HCT116 (cell line): ENCODE data around the gene GFI1B.

Source experiments
- CTCF ChIP-seq, 3 experiments: fragments of 200-600 bp in 1 of 3; sonication (generic) in 1 of 3; IDR thresholded peaks in 2 of 3; conservative IDR thresholded peaks in 1 of 3; 2 replicates each; pipeline ENCODE4 v1.5.1; 2012 to 2017; ENCODE audit warnings: low read depth in 2 of 3, low read length in 2 of 3, antibody characterized with exemption in 1 of 3, borderline replicate concordance in 1 of 3, control low read depth in 1 of 3, mild to moderate bottlenecking in 1 of 3, mixed read lengths in 1 of 3, mixed run types in 1 of 3, moderate library complexity in 1 of 3; ENCODE audit not compliant: insufficient read depth in 1 of 3
- EGR1 ChIP-seq: IDR thresholded peaks from 2 replicates; pipeline ENCODE4 v1.6.1; 2012; ENCODE audit warnings: low read depth

DNA sequence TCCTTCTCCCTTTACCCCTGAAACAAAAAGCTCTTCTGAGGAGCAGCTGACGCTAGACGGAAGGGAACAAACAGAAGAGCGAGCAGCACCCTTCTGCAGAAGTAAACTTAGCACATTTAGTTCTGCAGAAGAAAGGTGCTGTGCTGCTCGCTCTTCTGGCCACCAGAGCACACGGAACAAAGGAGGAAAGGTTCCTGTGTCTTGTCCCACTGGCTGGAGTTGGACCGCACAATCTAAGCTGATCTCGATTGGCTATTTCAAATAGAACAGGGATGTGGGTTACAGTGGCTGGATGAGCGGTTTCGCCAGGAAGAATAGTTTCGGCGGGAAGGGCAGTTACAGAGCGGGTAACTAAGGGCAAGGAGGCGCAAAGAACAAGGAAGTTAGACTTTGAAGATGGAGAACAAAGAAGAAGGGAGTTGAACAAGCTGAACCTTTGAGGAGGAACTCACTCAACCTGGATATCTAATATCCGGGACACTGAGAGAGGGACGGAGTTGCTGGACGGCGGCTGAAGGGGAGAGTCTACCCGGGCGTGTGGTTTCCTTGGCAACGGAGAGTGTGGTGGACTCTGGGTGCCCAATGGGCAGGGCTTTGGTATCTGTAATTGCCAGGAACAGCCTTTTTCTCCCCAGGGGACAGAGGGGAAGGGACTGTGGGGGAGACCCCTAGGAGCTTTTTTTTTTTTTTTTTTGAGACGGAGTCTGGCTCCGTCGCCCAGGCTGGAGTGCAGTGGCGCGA lies 59.5 kb downstream of the GFI1B start:
- no peak for TF ChIP-seq CTCF (IDR thresholded peaks at IDR 0.05 in 2 of 3, conservative IDR thresholded peaks at IDR 0.05 in 1 of 3; ENCODE audit: borderline replicate concordance in 1 of 3, insufficient read depth in 1 of 3, low read depth in 2 of 3, low read length in 2 of 3)
- TF ChIP-seq EGR1: no peak
